Measurements from ENCODE around the gene GUCY2F. TPM values are rescaled to one million over a fixed set of nuclear protein-coding genes. Genes with fewer than 3 reads are reported as not detected.

GUCY2F gene
- total RNA-seq, 1 experiment from 2014 or later: 0.09 TPM

GRCh38 chrX:109448282-109448938 is 33.5 kb downstream of the GUCY2F start (continued):
- no peak for TF ChIP-seq ARID4B (CRISPR knock-in tag; IDR thresholded peaks at IDR 0.05; ENCODE audit: borderline replicate concordance)
- TF ChIP-seq ELF4 (CRISPR knock-in tag; IDR thresholded peaks at IDR 0.05; ENCODE audit: low read depth): no peak
- no peak for TF ChIP-seq FOXJ3 (CRISPR knock-in tag; IDR thresholded peaks at IDR 0.05; ENCODE audit: borderline replicate concordance)
- TF ChIP-seq TEAD4 (CRISPR knock-in tag; IDR thresholded peaks at IDR 0.05): no peak
- no peak for TF ChIP-seq ZNF416 (CRISPR knock-in tag; IDR thresholded peaks at IDR 0.05)

- CTCF ChIA-PET: no interaction called here
- ATAC-seq: no peak
- Mint-ChIP-seq H3K27me3 (ENCODE audit: low read depth) (no peaks in the 10 kb centered on the region), H3K9me3 (0 out of 2 replicates have a peak, but pooled peaks cover 4% of the 10 kb centered on the region), H3K36me3 (no peaks in the 10 kb centered on the region), H3K4me1 (no peaks in the 10 kb centered on the region), H3K4me3 (no peak overlapping the region), H3K27ac (no peak overlapping the region)
- no peak for DNase-seq (ENCODE audit: low spot score)
- POLR2A ChIA-PET: no interaction called here
- TF ChIP-seq HMGXB4 (CRISPR knock-in tag; IDR thresholded peaks at IDR 0.05) (no peak), ZSCAN18 (CRISPR knock-in tag; IDR thresholded peaks at IDR 0.05) (no peak), ZNF138 (CRISPR knock-in tag; conservative IDR thresholded peaks at IDR 0.05) (no peak), ATF3 (CRISPR knock-in tag; conservative IDR thresholded peaks at IDR 0.05) (no peak), ZNF219 (CRISPR knock-in tag; IDR thresholded peaks at IDR 0.05; ENCODE audit: borderline replicate concordance) (no peak), ATF6 (CRISPR knock-in tag; IDR thresholded peaks at IDR 0.05) (no peak), MAX (CRISPR knock-in tag; IDR thresholded peaks at IDR 0.05) (no peak)
Measured at GRCh38 chrX:109441266-109441665, 40.6 kb downstream of the GUCY2F start.

- POLR2A ChIA-PET: no interaction called here
- 0 out of 2 replicates have a peak, but pooled peaks cover 4% of the 10 kb centered on the region for H3K9me3 Mint-ChIP-seq
- H3K36me3 Mint-ChIP-seq: no peaks in the 10 kb centered on the region
- no peak overlapping the region for H3K4me3 Mint-ChIP-seq
- no peak overlapping the region for H3K27ac Mint-ChIP-seq
- DNase-seq (ENCODE audit: low spot score) (no peak), ATAC-seq (no peak)
- no peak for TF ChIP-seq GRHL2 (CRISPR knock-in tag; IDR thresholded peaks at IDR 0.05; ENCODE audit: insufficient replicate concordance, severe bottlenecking)
- TF ChIP-seq ZNF317 (CRISPR knock-in tag; IDR thresholded peaks at IDR 0.05; ENCODE audit: borderline replicate concordance, low read depth): no peak
- TF ChIP-seq NR3C1 (CRISPR knock-in tag; conservative IDR thresholded peaks at IDR 0.05; ENCODE audit: low read depth): no peak
- no peak for TF ChIP-seq RELA (CRISPR knock-in tag; IDR thresholded peaks at IDR 0.05; ENCODE audit: borderline replicate concordance)
- H3K4me1 Mint-ChIP-seq: no peaks in the 10 kb centered on the region
- CTCF ChIA-PET: no interaction called here
- no peaks in the 10 kb centered on the region for H3K27me3 Mint-ChIP-seq (ENCODE audit: low read depth)
Measured at GRCh38 chrX:109440475-109440874, 41.4 kb downstream of the GUCY2F start.
